GM13976 (cell line): Measurements from ENCODE around the gene AZI2.

Source experiments
- DNase-seq: peaks from one replicate; pipeline ENCODE4 v3.0.0; 2012; ENCODE audit warnings: low spot score
- CTCF ChIP-seq: IDR thresholded peaks from 2 replicates; pipeline ENCODE4 v1.5.1; 2012; ENCODE audit warnings: borderline replicate concordance, mild to moderate bottlenecking; ENCODE audit not compliant: insufficient read depth; ENCODE audit errors: extremely low read depth, missing control alignments, control extremely low read depth
- in situ Hi-C: fragments of 300-500 bp; cut with MboI; formaldehyde crosslinking; loops from one replicate; pipeline ENCODE4 v1.12.0; 2022; ENCODE audit warnings: low sequenced_read_pairs, mixed read lengths, inconsistent platforms; ENCODE audit not compliant: unreplicated experiment

Gene AZI2

GRCh38 chr3:28347374-28348264 lies 1.0 kb downstream of the AZI2 start:
- no peak for TF ChIP-seq CTCF
- in situ Hi-C loops: loop anchor here (25.0 kb wide), 1 partner anchor 1035 kb away; no protein-coding TSS in a partner anchor
- no peak for DNase-seq

GRCh38 chr3:28345690-28346089 lies 2.9 kb downstream of the AZI2 start:
- DNase-seq: no peak
- in situ Hi-C loops: loop anchor here (25.0 kb wide), 1 partner anchor 1033 kb away; no protein-coding TSS in a partner anchor
- TF ChIP-seq CTCF: no peak

- no peak for TF ChIP-seq CTCF
- DNase-seq: no peak
- in situ Hi-C loops: loop anchor here (25.0 kb wide), 1 partner anchor 1031 kb away; no protein-coding TSS in a partner anchor
These were observed 5.5 kb downstream of the AZI2 start for GRCh38 chr3:28343144-28343543.

GRCh38 chr3:28337230-28337629 lies 11.4 kb downstream of the AZI2 start:
- no peak for TF ChIP-seq CTCF
- in situ Hi-C loops: loop anchor here (25.0 kb wide), 1 partner anchor 1025 kb away; no protein-coding TSS in a partner anchor
- no peak for DNase-seq

- TF ChIP-seq CTCF: no peak
- in situ Hi-C loops: loop anchor here (25.0 kb wide), 1 partner anchor 1023 kb away; no protein-coding TSS in a partner anchor
- DNase-seq: no peak
These were observed 13.4 kb downstream of the AZI2 start for GRCh38 chr3:28335246-28335645.

- no peak for TF ChIP-seq CTCF
- no peak for DNase-seq
- in situ Hi-C loops: loop anchor here (25.0 kb wide), 1 partner anchor 1022 kb away; no protein-coding TSS in a partner anchor
These were observed 14.1 kb downstream of the AZI2 start for GRCh38 chr3:28334552-28334951.
